NCI-H460 (cell line): Measurements from ENCODE around the gene AMD1. TPM values are rescaled to one million over a fixed set of nuclear protein-coding genes. Genes with fewer than 3 reads are reported as not detected.
"Not testable (repeated sequence)": the region's sequence is repeated elsewhere in the genome, so short reads cannot be mapped to it uniquely, and the experiment has no call there.

Source experiments
- DNase-seq: peaks from one replicate; pipeline ENCODE4 v3.0.0-alpha.2; 2016; ENCODE audit warnings: low read depth; ENCODE audit errors: extremely low read depth
- polyA plus RNA-seq: library from polyadenylated mRNA; depleted of rRNA; stranded (reverse); fragments of >200 nt; gene quantifications from 2 replicates; pipeline ENCODE4 v1.2.3, GENCODE V29; 2014; cell fraction: nucleus; rRNA removed
- total RNA-seq: library from RNA; depleted of rRNA; stranded (reverse); fragments of >200 nt; shearing (Covaris generic); gene quantifications from 2 replicates; pipeline ENCODE4 v1.2.3, GENCODE V29; 2014; rRNA removed

AMD1 gene
- 96.5 and 100 TPM in 2 replicates for total RNA-seq
- 45.1 and 76.1 TPM in 2 replicates for polyA plus RNA-seq

GRCh38 chr6:110873981-110874879, at the start of gene AMD1:
TSS of gene AMD1 (plus strand) at chr6:110874785. CDS start at chr6:110875106, 321 bp downstream.
- peak; percentile 93 for DNase-seq

- no peak for DNase-seq
These were observed 48.1 kb upstream of the AMD1 start for GRCh38 chr6:110826236-110827129.

DNA sequence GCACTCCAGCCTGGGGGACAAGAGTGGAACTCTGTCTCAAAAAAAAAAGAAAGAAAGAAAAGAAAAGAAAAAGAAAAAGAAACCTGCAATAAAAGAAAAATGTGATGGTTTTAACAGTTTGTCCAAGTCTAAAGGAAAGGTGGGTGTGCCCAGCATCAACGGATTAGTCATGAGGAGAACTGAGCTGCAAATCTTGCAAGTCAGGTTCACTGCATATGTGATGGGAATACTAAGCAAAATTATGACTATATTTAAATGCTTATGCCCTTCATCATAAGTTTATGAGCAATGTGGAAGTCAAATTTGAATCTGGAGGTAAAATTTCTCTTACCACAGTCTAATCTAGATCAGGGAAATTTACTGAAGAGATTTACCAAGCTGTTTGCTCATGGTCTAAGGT, 46.2 kb upstream of the AMD1 start:
- DNase-seq: no peak

- DNase-seq: no peak
These were observed 43.2 kb upstream of the AMD1 start for GRCh38 chr6:110831405-110831804.

- DNase-seq: no peak
These were observed 40.8 kb upstream of the AMD1 start for GRCh38 chr6:110833831-110834230.

DNA sequence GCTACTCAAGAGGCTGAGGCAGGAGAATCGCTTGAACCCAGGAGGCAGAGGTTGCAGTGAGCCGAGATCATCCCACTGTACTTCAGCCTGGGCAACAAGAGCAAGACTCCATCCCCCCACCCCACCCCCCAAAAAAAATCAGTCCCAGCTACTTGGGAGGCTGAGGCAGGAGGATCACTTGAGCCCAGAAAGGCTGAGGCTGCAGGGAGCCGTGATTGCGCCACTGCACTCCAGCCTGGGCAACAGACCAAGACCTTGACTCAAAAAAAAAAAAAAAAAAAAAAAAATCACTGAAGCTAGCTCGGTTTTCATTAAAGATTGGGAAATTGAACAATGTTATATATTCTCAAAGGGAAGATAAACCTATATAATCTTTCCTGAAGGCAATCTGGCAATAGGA, 38.8 kb upstream of the AMD1 start:
- DNase-seq: not testable (repeated sequence)

GRCh38 chr6:110841266-110841665, 33.3 kb upstream of the AMD1 start:
- no peak for DNase-seq

DNA sequence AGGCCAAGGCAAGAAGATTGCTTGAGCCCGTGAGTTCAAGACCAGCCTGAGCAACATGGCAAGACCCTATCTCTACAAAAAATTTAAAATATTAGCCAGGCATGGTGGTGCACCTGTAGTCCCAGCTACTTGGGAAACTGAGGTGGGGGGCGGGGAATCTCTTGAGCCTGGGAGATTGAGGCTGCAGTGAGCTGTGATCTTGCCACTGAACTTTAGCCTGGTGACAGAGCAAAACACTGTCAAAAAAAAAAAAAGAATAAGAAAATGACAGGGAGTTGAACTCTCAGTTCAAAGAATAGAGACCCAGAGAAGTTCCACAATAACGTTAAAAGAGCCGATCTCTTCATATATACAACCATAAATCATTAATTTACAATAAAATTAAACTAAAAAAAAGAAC, 24.8 kb upstream of the AMD1 start:
- no peak for DNase-seq

DNA sequence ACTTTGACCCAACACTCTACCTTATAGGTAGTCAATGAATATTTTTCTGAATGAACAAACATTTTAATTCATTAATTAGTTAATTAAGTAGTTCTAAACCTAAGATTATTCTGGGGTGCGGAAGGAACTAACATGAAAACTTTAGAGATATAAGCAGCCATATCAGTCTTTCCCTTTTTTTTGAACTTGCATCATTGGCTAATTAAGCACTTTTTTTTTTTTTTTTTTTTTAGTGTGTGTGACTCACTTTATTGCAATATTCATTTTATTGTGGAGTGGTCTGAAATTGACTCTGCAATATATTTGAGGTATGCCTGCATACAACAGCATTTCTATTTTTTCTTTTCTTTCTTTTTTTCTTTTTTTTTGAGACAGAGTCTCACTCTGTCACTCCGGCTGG, 21.8 kb upstream of the AMD1 start:
- DNase-seq: no peak

- no peak for DNase-seq
These were observed 20.7 kb upstream of the AMD1 start for GRCh38 chr6:110853754-110854477.

DNA sequence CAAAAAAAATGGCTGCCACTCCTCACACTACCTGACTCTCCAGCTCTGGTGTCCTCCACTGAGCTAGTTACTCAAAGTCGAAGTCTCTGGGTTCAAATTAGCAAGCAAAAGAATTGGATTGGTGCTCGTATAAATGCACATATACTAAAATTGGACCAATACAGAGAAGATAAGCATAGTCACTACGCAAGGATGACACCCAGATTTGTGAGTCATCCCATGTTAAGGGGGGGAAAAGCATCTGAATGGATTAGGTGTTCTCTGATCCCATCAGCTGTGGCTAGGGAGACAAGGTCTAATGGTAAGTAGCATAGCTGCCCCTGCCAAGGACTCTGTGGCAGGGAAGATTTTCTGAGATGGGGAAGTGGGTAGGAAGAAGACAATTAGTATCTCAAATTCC, 18.3 kb upstream of the AMD1 start:
- no peak for DNase-seq

GRCh38 chr6:110858016-110858415, 16.6 kb upstream of the AMD1 start:
- no peak for DNase-seq

DNA sequence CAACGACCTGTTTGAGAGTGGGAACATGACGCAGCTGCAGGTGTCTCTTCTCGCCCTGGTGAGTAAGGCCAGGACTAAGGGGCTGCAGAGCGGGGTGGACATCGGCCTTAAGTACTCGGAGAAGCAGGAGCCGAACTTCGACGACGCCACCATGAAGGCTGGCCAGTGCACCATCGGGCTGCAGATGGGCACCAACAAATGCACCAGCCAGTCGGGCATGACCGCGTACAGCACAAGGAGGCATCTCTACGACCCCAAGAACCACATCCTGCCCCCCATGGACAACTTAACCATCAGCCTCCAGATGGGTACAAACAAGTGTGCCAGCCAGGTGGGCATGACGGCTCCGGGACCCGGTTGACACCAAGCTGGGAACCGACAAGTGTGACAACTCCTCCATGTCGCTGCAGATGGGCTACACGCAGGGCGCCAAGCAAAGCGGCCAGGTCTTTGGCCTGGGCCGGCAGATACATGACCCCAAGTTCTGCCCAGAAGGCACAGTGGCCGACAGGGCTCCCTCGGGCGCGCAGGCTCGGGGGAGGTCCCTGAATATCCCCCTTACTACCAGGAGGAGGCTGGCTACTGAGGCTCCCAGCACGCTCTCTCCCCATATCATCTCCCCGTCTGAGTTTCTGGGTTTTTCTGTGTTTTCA, 15.9 kb upstream of the AMD1 start:
- DNase-seq: no peak

GRCh38 chr6:110859335-110859792, 15.2 kb upstream of the AMD1 start:
- DNase-seq: no peak

DNA sequence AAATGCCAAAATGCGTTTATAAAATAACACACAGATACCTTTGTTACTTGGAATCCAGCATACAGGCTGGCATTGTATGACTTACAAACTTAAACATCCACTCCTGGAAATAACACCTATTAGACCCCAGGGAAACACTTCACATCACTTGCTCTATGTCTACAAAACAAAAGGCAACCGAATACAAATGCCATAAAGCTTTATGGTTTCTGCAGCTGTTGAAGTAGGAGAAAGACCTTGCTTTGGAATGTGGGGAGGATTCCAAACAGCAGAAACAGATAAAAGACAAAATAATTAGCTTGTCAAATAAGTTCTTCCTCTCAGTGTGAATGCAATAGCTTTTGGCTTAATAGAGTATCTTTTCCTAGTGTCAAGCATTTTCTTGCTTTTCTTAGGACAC, 9.8 kb upstream of the AMD1 start:
- no peak for DNase-seq

GRCh38 chr6:110874880-110875547, 429 bp downstream of the AMD1 start:
- DNase-seq: no peak

DNA sequence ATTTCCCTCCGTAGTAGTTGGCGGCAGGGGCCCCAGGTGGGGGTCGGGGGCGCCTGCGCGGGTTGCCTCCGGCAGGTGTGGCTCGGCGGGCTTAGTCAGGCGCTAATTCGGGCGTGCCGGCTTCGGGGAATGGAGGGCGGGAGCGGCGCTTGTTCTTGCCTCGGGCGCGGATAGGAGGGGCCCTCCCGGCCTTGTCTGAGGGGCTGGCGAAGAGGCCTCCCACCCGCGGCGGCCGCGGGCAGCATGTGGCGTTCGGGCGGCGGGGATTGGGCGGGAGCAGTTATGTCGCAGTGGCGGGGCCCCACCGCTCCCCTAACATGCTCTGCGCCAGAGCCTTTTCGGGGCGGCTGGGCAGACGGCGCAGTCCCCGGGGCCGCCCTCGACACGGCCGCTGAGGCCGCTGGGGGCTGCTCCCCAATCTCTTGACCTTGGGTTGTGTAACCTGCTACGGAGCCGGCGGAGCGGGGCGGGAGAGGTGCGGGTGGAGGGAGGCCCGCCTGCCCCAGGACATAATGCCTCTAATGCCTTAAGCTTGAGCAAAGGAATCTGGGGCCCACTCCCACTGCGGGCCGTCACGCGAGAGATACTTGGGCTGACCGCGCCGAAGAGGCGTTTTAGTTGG, 1.1 kb downstream of the AMD1 start:
- DNase-seq: no peak

GRCh38 chr6:110876170-110876773, 1.7 kb downstream of the AMD1 start:
- peak; percentile 74 for DNase-seq
